Dermis blood vessel endothelial cell (primary cell): ENCODE data around the gene DMD. TPM values are rescaled to one million over a fixed set of nuclear protein-coding genes. Genes with fewer than 3 reads are reported as not detected.

Experiments used
- DNase-seq: peaks from one replicate; pipeline ENCODE4 v3.0.0; 2010
- total RNA-seq: library from RNA; depleted of rRNA; stranded (reverse); fragments of >200 nt; gene quantifications from 2 replicates; pipeline ENCODE4 v1.2.3, GENCODE V29; 2014

Gene DMD
- total RNA-seq, 1 donor from 2014 or later: 2.4 TPM

DNA sequence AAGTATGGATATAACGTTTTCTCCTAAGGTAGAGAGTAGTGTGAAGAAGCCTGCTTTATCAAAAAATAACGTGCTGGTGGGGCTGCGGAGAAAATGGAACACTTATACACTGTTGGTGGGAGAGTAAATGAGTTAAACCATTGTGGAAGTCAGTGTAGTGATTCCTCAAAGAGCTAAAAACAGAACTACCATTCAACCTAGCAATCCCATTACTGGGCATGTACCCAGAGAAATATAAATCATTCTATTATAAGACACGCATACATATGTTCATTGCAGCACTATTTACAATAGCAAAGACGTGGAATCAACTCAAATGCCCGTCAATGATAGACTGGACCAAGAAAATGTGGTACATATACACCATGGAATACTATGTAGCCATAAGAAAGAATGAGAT lies 196.4 kb downstream of the DMD start:
- DNase-seq: no peak

DNA sequence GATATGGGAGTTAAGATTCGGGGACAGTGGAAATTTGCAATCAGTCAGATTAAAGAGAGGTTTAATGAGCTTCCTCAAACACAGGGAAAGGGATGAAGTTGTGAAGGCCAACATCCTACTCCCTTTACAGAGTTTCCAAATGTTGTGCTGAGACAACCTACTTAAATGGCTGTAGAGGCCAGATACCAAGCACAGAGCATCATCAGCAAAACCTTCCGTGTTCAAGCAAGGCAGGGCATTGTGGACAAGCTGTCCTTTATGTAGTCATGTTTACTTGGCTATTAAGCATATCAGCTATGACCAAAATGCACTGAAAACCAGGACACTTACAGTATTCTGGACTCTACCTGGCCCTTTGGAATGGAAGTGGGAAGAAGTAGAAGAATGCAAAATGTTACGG lies 197.3 kb downstream of the DMD start:
- DNase-seq: no peak

DNA sequence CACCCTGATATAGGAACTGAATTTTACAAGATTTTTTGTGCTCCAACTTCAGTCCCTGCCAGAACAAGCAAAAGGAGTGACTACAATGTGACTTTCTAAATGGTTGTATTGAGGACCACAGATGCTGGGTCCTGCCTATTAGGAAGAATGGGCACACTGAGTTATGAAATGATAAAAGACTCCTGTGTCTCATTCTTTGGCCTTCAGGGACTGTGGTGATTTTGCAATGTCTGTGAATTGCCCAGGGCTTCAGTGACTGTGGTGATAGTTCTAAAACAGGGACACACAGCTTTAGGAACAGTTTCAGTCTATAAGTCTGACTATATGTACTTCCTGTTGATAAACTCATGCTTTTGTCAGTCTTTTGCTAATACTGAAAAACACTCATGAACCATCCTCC lies 210.2 kb downstream of the DMD start:
- DNase-seq: no peak

DNA sequence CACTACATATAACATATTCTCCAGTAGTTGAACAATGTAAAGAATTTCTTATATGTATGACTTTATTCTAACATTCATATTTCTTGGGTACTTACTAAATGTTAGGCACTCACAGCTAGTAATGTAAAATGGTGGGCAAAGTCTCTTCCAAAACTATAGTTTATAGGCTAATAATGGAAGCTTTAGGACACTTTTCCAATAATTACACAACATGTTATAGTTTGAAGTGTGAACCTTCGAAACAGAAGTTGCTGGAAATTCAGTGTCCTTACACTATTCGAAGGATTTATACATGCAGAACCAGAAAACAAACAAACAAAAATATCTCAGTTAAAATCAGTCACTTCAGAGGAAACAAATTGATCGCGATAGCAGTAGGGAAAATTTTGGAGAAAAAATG lies 212.6 kb downstream of the DMD start:
- no peak for DNase-seq

DNA sequence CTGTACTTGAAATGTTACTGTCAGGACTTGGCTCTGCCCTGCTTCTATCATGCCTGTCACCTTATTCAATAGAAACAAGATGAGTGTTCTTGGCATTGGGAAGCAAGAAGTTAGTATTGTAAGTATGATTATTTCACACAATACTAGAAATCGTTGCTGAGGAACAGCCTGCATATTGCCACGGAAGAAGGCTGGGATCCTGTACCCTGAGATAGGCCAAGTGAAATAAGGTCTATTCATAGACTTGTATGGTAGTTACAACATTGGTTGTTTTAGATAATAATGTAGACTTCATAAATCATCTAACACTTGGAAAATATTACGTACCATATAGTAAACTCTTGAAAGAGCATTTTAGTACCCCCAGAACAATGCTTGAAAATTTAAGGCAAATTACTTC lies 215.9 kb downstream of the DMD start:
- DNase-seq: no peak

DNA sequence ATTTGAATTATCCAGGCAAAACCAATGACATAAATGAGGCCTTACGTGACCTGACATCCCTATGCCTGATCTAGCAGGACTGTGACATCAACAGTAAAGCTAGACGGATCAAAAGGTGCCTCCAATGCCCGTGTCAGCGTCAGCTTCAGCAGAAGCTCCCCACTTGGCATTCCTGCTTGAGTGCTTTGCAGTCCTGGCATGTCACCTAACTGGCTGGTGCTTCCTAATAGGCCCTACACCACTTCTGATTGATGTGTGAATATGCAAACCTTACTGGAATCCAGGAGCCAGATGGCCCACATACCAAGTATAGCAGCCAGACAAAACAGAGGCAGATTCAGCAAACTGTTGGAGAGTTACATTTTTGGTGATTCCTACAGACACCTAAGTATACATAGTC lies 224.2 kb downstream of the DMD start:
- no peak for DNase-seq

DNA sequence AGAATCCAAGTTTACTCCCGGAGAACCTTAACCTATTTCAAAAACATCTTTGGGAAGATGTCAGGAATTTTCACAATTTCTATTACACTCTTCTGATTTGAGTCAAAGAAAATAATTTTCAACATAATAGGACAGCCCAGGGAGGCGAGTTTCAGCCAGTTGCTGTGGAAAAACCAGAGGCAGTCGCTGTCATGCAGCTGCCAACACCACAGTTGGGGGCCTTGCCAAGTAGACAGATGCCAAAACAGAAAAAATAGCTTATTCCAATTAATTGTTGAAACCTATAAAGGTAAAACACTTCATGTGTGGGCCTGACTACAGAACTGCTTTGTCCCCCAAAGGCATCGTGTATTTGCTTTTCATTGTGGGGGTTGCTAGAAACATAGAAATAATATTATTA lies 225.8 kb downstream of the DMD start:
- no peak for DNase-seq

DNA sequence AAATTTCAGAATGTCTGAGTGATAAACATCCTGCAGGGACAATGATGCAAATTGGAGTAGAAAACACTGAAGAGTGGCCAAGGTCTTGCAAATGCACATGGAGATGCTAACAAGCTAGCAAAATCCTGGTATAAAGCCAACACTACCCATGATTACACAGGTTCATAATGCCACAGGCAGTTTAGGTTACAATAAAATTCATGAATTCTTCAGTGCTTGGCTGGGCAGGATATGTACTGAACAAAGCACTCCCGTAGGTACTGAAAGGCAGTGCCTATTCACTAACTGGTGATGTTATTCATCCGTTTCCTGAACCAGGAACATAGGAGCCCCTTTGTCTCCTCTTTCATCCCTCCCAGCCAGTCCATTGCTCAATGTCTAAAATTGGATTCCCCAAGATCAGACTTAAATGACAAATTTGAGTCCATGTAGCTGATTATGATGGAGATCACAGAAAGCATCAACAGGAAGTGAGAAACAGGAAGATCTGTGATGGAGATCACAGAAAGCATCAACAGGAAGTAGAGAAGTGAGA lies 244.5 kb downstream of the DMD start:
- no peak for DNase-seq

DNA sequence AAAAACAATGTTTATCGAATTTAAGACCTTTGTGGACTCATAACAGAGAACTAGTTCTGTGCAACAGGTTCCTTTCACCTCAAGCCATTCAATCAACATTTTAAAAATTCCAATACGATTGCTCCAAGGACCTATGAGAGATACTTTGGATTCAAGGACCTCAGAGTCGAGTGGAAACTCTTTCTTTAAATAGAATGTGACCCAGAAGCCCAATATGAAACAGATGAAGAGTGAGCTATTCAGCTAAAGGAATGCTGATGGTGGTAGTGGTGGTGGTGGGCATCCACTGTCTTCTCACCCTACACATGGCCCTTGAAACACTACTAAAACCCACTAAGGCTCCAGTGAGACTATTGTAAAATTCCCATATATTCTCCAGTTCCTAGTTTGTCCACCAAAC lies 257.2 kb downstream of the DMD start:
- DNase-seq: no peak

DNA sequence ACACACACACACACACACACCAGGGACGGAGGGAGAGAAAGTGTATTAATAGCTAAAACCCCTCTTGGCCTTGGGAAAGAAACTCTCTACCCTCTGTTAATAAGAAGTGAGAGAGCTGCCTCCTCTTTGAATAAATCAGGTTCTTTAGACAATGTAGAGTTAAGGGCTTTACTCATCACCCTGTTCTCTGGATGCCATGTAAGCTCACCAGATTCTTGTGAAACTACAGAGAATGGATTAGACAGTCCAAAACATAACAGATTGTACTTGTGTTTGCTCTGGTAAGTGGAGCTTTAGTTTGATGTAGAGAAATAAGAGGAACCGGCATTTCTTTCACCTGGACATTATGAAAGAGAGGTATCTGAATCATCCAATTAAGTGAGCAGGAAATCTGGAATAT lies 263.2 kb downstream of the DMD start:
- no peak for DNase-seq

DNA sequence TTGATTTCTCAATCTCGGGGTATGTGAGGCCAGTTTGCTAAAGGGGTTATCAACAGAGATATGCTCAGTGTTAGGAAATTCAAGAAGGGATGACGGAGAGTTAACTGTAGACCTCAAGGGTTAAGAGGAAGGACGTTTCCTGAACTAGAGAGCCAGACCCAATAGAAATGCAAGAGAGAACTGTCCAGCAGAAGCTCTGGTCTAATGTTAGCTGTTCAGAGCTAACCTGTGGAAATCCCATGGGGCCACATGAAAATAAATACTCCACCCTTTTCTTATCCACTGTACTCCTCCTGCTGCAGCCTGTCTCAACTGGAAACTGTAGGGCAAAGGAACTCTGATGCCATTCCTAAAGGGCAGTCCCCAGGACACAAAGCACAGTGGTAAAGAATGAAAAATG lies 274.3 kb downstream of the DMD start:
- no peak for DNase-seq

DNA sequence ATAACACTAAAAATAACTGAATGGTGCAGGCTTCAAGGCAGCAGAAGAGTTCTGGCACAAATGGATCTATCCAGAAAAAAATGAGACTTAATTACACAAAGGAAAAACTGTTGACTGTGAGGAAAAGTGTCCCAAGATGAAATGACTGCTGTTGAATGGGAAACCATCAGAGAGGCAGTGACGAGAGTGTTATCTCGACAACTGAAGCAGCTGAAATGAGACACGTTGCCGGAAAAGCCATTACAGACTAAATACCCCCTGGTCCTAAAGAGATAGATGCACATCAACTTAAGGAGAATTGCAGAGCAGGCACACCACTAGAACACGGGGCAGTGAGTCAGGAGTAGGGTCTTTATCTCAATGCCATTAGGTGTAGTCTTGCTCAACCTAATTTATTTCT lies 277.8 kb downstream of the DMD start:
- no peak for DNase-seq

DNA sequence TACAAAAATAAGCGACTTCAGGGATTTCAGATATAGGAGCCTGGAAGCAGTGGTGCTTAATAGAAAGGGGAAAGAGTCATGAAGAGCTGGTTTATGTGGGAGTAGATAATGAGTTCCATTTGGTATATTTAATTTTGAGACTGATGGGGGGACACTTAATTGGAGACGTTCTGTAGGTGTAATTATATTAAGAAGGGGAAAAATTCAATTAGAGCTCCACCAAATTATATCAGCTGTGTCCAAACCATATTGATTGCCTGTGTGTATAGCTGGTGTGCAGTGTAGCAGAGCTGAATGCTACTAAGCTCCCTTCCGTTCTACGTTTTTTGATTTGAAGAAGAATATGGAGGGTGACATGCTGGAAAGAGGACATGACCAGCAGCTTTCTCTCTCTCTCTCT lies 282.3 kb downstream of the DMD start:
- DNase-seq: no peak

DNA sequence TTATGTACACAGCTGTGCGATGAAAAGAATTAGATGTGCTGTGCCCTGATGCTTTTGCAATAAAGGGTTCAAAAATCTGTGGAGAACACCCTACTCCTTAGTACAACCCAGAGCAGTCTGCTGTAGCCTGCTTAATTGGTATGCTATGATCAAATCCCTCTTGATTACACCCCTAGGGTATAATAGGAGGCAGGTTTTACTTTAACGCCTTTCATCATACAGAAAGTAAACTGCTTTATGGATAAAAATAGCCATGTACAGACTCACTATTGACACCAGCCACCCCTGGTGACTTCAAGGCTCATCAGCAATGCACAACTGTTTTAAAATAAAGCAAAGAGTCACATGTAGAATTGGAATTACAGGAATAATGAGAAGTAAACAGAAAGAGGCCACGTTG lies 315.3 kb downstream of the DMD start:
- DNase-seq: no peak

DNA sequence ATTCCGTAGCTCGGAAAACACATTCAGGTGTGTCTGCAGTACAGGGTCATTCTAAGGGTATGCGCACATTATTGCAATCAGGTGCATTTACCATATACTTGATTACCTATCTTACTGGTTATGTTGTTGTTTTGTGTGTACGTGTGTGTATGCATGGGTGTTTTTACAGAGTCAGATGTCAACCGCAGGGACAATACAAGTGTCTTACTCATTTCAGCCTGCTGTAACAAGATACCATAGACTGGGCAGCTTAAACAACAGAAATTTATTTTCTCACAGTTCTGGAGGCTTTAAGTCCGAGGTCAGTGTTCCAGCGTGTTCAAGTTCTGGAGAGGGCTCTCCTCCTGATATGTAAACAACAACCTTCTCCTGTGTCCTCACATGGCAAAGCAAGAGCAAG lies 316.7 kb downstream of the DMD start:
- no peak for DNase-seq

DNA sequence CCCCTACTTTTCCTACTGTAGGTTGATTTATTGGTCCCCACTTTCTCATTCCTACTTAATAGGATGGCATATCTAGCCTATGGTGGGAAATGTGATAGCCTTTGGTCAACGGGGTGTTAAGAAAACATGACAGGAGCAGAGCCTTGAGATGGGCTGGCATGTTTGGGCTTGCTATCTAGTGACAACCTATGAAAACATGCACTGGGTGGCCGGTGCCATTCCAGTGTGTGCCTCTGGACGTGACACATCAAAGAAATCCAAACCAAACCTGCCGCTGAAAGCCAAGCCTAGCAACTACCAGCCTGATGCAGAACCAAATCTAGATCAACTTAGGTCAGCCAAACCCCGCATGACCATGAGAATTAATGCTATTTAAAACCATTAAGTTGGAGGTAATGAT lies 317.6 kb downstream of the DMD start:
- DNase-seq: no peak

DNA sequence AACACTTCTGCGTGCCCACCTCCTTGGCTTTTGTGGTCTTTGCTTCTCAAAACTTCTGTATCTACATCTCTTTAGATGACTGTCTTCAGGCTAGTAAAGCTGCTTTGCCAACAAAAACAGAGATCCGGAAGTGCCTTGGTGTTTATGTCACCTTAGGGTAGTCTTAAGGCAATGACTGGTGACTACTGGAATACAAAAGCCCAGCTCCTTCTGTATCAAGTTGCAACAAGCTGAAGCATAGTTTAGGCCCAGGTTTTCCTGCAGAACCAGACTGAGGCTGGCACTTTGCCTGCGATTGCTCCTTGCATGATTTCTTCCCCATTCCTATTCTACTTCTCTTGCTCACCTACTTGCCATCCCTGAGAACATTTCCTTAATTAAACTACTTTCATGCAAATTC lies 333.8 kb downstream of the DMD start:
- DNase-seq: no peak

DNA sequence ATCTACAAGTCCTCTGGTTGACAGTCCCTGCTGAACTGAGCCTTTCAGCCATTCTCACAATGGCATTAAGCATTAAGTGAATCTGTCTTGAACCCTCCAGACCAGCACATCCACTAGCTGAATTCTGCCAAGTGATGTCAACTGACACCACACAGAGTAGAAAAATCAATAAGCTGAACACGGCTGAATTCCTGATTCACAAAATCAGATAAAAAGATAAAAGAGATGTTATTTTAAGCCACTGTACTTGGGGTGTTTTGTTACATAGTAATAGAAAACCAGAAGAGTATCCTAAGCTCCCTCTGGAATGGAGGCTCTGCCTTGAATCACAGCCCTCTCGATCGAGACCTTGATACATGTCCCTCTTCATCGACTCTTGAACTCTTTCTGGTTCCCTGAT lies 336.5 kb downstream of the DMD start:
- DNase-seq: no peak

DNA sequence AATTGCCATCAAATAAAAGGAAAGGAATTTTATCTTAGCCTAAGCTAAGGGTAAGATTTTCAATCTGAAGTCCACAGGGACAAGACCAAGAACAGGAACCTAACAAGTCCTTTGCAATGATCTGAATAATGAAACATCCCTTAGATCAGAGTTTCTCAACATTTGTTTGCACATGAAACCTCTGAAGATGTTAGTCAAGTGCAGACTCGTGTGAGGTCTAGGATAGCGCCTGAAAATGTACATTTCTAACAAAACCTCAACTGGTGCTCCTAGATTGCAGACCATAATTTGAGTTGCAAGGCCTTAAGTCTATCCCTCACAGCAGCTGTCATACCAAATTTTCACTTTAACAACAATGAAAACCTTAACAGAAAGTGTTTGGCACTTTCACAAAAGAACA lies 337.6 kb downstream of the DMD start:
- no peak for DNase-seq

DNA sequence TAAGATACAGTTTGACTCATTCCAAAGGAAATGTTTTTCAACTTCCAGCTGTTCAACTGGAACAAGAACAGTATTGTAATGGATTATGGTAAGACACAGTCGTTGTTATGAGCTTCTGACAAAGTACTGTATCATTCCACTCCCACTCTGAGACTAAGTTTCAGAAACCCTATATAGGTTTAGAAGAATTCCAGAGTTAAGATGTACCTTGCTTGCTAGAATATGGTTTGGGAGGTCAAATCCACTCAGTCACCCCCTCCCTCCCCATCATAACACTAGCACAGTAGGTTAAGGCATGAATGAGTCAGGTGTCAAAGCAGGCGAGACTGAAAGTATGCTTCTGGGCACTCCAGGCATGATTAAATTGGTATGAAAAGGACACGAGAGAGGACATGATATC lies 339.7 kb downstream of the DMD start:
- DNase-seq: no peak

DNA sequence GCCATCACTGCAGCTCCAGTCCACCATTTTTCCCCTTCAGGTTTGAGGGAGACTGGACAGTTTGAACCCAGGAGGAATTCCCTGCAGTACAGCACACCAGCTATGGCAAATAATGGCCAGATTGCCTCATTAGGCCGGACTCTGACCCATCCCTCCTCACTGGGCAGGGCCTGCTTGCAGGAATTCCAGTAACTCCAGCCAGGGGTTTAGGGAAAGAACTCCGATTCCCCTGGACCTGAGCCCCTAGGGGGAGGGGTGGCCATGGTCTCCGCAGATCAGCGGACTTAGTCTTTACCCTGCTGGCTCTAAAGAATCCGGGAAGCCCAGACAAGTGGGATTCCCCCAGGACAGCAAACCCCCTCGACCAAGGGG lies 342.8 kb downstream of the DMD start:
- DNase-seq: no peak

DNA sequence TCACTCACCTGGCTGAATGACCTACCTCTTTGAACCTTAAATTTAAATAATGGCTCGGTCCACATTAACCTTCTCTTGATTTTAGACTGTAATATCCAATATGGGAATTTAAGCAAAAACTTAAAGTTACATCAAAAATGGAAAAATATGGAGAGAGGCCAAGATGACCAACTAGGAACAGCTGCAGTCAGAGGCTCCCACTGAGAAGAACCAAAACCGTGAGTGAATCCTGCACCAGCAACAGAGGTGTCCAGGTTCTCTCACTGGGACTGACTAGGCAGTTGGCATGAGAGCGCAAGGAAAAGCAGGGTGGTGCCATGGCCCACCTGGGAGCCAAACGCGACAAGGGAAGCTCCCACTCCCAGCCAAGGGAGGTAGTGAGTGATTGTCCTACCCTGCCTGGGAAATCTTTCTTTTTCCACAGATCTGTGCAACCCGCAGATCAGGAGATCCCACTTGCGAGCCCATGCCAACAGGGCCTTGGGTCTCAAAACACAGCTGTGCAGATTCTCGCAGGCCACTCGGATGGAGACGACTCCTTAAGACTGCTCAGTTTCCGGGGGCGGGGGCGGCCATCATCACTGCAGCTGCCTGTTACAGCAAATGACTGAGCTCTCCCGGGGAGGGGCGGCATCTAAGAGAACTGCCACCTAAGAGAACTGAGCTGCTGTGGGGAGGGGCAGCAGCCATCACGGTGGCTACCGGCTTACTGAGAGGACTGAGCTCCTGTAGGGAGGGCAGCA lies 343.4 kb downstream of the DMD start:
- DNase-seq: no peak

DNA sequence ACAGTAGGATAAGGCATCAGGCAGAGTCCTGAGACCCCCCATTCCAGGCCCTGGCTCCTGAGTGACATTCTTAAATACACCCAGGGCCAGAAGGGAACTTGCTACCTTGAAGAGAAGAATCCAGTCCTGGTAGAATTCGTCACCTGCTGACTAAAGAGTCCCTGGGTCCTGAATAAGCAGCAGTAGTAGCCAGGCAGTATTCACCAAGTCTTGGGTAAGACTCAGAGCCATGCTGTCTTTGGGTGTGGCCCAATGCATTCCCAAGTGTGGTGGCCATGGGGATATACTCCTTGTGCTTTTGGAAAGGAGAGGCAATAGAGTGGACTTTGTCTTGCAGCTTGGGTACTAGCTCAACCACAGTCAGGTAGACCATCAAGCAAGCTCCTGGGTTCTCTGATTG lies 359.1 kb downstream of the DMD start:
- DNase-seq: no peak

DNA sequence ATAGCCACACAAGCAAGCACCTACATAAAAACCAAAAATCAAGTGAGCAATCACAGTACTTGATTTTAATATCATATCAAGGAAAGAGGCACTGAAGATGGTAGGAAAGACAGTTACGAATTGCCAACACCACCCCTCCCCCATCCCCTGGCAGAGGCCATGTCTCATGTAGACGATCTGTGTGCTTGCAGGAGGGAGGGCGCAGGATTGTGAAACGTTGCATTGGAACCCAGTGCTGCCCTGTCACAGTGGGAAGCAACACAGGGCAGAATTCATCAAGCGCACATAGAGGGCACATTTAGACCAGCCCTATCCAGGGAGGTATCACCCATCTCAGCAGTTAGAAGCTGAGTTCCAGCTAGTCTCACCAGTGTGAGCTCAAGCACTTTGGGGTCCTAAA lies 359.8 kb downstream of the DMD start:
- DNase-seq: no peak

DNA sequence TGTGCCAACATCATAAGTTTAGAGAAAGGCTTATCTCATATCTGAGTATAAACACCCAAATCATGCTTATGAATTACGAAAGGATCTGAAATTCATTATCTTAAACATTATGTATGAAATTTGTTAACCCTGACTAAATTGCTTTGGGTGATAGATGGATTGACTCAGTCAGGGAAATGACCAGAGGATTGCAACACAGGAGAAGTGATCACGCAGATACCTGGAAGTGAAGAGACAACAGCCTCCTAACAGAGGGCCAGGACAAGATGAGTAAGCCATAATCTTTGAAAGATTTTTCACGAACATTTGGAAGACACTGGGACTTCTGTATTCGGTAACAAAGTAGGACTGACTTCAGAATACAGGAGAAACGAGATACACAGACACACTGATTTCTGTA lies 363.4 kb downstream of the DMD start:
- DNase-seq: no peak
